T-helper 9 cell (primary cell): ENCODE measurements around the gene C1orf141.
A peak's percentile ranks its signal among the peaks of the same experiment; 100 is the strongest.
"Not testable (repeated sequence)": the region's sequence is repeated elsewhere in the genome, so short reads cannot be mapped to it uniquely, and the experiment has no call there.

Experiments
- DNase-seq: peaks from one replicate; pipeline ENCODE4 v3.0.0-alpha.2; 2020

The C1orf141 gene

DNA sequence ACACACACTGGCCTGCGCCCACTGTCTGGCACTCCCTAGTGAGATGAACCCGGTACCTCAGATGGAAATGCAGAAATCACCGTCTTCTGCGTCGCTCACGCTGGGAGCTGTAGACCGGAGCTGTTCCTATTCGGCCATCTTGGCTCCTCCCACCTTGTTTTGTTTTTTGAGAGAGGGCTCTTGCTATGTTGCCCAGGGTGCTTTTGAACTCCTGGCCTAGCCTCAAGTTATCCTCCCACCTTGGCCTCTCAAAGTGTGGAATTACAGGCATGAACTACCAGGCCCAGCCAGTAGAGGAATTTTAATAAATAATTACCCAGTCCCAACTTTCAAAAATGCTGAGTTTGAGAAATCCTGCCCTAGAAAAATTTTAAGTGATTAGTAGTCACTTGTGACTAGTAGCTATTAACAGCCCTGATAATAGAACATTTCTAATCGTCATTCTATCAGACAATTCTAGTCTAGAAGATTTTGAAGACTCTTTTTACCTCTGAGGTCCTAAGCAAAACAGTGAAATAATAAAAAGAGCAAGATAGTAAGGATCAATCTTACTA lies 49.9 kb downstream of the C1orf141 start:
- DNase-seq, result no peak

DNA sequence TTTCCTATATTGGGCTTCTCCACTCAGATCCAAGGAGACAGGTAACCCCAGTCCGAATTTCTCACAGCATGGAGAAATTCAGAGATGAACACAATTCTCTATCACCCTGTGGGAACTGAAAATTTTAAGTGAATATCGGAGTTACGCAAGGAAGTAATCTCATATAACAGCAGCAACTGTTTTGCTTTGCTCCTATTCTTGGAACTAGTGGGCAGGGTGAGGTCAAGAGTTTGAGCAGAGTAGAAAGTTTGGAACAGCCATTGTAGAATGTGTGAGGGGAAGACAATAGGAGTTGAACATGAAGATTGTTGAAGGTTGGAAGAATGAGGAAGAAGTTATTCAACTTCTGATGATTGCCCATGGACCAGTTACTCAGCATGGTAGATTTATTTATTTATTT lies 56.5 kb downstream of the C1orf141 start:
- DNase-seq, result no peak

DNA sequence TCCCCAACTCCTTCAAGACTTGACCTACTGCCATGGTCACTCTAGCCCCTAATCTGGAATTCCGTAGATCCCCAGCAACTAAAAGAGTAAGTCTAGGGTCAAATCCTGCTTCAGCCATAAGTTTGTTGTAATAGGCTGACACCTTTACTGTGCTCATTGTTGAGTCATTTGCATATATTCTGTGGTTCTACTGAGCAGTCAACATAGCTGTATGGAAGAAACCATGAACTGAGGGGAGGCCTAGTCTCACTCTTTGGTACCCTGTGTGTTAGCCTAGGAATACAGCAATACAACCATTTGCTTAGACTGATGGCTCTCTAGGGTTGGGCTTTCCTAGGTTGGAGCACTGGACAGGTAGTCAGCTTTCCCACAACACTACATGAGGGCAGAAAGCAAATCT lies 57.2 kb downstream of the C1orf141 start:
- DNase-seq, result no peak

DNA sequence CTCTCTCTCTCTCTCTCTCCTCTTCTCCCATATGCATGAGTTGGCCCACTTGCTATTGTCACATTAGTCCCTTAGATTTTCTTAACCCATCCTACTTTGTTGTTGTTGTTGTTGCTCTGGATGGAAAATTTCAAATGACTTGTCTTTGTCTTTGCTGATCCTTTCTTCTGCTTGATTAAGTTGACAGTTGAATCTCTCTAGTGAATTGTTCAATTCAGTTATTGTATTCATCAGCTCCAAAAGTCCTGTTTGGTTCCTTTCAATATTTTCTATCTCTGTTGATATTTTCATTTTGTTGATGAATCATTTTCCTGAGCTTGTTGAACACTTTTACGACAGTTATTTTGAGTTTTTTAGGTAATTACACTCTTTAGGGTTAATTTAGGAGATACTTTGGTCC lies 62.0 kb downstream of the C1orf141 start:
- DNase-seq, result no peak

DNA sequence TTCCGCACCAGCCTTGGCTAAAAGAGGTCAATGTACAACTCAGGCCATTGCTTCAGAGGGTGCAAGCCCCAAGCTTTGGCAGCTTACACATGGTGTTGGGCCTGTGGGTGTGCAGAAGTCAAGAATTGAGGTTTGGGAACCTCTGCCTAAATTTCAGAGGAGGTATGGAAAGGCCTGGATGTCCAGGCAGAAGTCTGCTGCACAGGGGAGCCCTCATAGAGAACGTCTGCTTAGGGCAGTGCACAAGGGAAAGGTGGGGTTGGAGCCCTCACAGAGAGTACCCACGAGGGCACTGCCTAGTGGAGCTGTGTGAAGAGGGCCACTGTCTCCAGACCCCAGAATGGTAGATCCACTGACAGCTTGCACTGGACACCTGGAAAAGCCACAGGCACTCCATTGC lies 67.1 kb downstream of the C1orf141 start:
- not testable (repeated sequence) for DNase-seq

DNA sequence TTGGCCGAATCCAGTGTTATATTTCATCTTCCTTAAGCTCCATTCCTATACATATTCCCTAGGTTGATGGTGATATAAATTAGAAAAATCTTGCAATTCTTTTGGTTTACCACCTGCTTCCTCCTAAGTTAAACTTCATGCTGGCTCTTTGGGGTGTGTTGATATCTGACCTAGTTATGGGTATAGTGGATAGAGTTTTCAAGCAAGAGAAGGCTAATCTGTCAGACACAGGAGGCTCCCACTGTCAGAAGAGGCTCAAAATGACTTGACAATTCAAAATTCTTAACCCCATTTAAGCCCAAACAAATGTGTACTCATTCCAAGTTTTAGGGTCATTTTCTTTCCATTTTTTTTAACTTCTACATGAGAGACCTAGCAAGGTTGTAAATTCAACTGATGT lies 72.4 kb downstream of the C1orf141 start:
- DNase-seq, result no peak

DNA sequence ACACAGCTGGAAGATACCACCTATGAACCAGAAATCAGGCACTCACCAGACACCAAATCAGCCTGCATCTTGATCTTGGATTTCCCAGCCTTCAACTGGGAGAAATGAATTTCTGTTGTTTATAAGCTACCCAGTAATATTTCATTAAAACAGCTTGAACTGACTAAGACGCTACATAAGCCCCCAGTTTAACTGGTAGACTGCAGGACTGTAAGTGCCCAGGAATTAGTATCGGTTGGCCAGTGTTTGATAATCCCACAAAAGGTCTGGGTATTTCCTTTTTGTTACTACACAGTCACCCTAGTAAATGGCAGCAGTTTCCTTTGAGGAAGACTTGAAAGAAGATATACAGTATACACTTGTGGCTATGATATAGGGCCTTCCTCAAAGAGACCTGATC lies 73.5 kb downstream of the C1orf141 start:
- DNase-seq, result no peak

DNA sequence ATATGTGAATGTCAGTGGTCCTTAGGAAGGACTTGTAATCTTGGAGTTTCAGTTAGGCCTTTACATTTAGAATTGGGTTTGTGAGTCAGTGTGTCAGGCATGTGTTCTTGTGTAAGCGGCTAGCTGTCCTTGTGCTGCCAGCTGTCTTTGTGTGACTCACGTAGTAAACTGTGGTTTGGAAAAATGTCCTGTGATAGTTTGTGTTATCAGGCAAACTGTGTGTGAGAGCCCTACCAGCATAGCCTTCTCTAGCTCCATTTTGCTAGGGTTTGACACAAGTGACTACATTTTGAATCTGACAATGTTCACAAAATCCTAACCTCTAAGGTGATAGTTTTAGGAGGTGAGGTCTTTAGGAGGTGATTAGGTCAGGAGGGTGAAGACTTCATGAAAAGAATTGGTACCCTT lies 74.0 kb downstream of the C1orf141 start:
- no peak for DNase-seq

DNA sequence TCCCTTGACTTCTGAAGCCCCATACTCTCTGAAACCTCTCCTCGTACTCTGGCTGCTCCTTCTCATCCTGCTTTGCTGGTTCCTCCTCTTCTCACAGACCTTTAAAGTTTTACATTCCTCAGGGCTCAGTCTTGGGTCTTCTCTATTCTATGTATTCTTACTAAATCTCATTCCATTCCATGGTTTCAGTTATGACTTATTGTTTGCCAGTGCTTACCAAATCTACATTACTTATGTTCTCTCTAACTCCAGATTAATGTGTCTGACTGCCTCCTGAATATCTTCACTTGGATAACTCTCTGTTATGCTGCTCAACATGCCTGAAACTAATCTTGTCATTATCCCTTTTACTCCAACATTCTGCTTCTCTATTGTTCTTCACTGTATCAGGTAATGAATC lies 75.4 kb downstream of the C1orf141 start:
- no peak for DNase-seq

DNA sequence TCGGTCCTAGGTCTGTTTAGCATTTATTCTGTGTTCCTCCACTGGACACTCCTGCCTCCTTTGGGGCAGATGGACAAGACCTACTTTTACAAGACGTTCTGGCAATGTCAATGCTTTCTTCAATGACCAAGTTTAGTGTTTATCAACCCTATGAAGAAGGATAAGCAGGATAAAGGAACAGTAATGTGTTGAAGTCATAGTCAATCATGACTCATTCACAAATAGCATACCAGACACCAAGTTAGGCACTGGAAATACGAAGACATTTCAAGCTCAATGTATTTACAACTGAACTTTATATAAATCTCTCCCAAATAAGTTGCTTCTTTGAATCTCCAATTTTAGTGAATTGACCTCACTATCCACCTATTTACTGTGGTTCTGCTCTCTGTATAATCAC lies 76.0 kb downstream of the C1orf141 start:
- DNase-seq, result no peak

DNA sequence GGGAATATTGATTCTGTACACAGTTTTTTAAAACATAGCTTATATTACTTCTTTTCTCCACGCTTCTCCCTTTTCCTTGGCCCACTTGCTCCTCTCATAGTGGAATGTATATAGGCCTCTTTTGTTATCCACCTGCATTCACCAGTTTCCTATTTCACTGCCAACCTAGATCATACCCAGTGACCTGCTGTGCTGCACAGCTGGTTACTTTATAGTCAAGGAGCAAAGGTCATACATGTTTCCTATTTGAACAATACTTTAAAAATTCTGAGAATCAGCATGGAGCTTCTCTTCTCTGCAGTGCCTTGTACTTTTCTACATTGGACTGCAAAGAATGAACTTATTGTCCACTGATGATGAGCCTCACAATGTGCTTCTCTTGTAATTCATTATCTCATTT lies 76.5 kb downstream of the C1orf141 start:
- DNase-seq, result no peak

DNA sequence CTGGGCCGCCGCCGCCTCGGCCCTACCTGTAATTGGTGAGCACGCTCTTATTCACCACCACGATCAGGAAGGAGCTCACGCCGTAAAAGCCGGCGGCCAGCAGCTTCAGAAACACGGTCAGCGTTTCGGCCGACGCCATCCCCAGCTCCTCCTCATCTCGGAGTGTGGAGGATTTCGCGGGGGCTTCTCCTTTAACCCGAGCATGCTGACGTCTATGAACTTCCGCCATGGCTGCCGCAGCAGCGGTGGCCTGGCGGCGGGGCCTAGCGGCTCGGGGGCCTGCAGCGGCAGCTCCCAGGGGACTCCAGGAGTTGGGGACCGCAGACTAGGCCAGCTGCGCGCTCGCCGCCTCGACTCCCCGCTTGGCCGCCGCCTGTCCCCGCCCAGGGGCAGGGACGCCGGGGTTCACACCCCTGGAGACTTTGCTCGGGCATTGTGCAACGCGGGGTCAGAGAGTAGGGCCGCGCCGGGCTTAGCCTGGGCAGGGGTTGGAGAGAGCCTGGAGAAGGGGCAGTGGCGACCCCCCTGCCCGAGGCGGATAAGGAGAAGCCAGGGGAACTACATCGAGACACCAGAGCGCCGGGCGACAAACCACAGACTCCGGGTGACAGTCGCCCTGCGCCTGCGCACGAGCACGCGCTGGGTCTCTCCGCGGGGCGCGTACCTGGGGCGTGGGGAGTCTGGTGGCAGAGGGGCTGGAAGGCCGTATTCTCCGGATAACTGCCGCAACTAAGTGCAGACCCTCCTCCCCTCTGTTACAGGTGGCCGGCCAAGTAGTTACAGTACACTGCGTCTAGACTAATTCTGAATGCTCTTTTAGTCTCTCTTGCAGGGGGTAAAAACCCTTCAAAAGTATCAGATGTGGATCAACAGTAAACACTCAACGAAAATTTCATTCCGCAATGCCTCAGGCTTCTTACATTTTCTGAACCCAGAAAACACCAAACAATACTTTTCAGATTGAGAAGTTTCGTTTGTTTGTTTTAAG lies 80.7 kb downstream of the C1orf141 start, which contains the start of gene SLC35D1:
Gene SLC35D1, minus strand, starts transcription at position 364 of the 988 bp plus-strand sequence. Its CDS starts 135 bp downstream, at position 229.
- peak; percentile 49 for DNase-seq

DNA sequence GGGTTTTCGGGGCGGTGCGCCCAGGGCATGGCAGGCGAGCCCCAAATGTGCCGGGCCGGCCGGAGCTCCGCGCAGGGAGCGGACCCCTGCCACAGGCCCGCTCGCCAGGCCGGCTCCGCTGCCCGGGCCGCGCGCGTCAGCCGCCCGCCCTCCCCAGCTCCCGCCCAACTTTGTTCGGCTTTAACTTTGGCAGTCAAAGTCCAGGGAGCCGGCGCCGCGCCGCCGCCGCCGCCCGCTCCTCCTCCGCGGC lies 81.3 kb downstream of the C1orf141 start:
- DNase-seq, result no peak

DNA sequence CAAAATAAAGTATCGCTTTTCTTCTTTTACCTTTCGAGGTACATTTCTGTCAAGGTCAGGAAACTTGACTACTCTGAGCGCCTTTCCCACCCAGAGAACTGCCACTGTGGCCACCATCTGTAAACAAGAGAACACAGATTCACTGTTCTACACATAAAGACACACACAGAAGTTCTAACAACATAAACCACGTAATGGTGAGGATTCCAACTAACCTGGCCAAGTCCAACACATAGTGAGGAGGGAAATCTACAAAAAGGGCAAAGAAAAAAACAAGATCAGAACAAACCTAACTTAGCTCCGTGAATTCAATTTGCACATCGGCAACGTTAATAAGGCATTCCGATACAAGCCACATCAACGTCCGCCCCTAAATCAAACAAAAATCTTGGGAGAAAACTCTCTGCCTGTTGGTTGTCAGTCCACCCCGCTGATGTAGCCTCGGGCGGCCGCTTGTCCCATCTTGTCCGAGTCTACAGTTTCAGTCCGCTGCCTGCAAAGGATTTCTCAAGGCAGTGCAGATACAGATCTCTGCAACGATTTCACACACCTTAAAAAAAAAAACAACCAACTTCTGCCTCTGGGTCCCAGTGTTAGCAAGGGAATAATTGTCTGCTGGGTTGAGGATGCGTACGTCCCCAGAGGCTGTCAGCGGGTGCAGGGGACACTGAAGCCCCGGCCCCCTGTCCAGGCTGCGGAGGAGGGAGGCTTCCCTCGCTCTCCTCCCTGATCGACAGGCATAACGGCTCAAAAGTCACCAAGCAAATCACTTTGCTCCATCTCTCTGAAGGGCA lies 81.8 kb downstream of the C1orf141 start:
- peak; percentile 4 for DNase-seq

DNA sequence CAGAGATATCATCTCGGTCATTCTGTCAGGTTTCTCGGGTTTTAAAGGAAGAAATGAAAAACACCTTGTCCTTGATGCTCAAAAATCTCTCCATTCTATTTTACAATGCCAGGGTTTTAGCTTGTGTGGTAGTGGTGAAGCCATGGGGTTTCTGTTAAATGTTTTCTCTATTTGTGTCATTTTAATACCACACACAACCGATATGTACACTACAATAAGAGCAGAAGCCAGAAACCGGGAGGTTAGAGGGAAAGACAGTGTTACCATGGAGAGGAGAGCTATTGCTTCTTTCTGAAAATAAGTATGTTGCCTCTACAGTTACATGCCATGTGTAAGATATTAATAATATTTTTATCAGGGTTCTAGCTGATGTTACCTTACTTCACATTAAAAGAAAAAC lies 83.6 kb downstream of the C1orf141 start:
- no peak for DNase-seq

DNA sequence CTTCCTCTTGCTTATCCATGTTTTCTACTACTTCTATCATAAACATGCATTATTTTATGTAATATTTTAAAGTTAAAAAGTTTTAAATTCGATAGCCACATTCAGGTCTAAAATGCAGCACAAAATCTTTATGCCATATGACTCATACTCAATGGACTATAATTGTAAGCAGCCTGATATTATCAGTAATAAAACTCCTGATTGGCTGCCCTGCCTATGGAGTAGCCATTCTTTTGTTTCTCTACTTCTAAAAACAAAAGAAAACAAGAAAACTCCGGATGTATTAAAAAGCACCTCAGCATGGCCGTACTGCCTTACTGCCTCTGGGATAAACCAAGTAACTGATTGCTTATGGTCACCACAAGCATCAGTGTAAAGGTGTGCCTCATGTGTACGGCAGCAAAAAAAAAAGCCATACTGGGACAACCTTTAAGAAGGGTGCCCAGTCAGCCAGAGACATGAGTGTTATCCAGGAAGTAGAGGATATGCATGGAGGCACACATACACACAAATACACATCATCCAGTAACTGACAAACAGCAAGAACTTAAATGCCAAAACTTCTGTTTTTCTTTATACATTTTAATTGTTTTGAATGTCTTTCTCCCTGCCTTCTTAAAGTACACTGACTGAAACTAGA lies 90.0 kb downstream of the C1orf141 start:
- no peak for DNase-seq

DNA sequence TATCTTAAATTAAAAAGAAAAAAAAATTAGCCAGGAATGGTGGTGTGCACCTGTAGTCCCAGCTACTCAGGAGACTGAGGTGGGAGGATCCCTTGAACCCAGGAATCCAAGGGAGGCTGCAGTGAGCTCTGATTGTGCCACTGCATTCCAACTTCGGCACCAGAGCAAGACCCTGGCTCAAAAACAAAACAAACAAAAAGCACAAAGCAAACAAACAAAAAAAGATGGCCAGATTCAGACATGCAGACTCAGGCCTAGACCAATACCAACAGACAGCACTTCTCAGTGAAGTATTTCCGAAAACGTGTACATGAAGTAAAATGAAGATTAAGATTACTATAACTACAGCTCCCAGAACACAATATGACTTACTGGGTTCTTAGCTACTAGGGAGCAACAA lies 91.4 kb downstream of the C1orf141 start:
- no peak for DNase-seq
